HFF-Myc (cell line): Measurements from ENCODE around the gene RRP36.

ENCODE experiments used
- DNase-seq: peaks from one replicate; pipeline ENCODE4 v3.0.0-alpha.2; 2011; ENCODE audit warnings: low read depth; ENCODE audit errors: extremely low read depth
- H3K4me3 ChIP-seq: replicated peaks from 2 replicates; pipeline ENCODE4 v1.5.1; 2011; ENCODE audit warnings: low read depth, mild to moderate bottlenecking, control low read depth, low read length
- CTCF ChIP-seq: IDR thresholded peaks from 2 replicates; pipeline ENCODE4 v1.5.1; 2012; ENCODE audit warnings: mild to moderate bottlenecking, low read depth, low read length, control low read depth; ENCODE audit errors: missing control alignments

Gene RRP36

GRCh38 chr6:43053545-43054205 is 32.3 kb downstream of the RRP36 start, which contains the start of gene CUL7:
CUL7 (minus strand) TSS chr6:43053851; CDS start chr6:43052788, 1,063 bp downstream.
- peak within 1 kb of the TSS; percentile 74 for H3K4me3 ChIP-seq
- peak; percentile 78 for DNase-seq
- TF ChIP-seq CTCF: no peak

- no peak for DNase-seq
- H3K4me3 ChIP-seq: peak overlapping the region; percentile 74
- no peak for TF ChIP-seq CTCF
Measured at GRCh38 chr6:43054206-43054943, 33.0 kb downstream of the RRP36 start.

- DNase-seq: no peak
- no peak overlapping the region for H3K4me3 ChIP-seq
- TF ChIP-seq CTCF: no peak
Measured at GRCh38 chr6:43055966-43056365, 34.5 kb downstream of the RRP36 start.

GRCh38 chr6:43058531-43058930 is 37.1 kb downstream of the RRP36 start:
- peak overlapping the region; percentile 100 for H3K4me3 ChIP-seq
- DNase-seq: no peak
- TF ChIP-seq CTCF: no peak

GRCh38 chr6:43059168-43060033 is 38.0 kb downstream of the RRP36 start, which contains the start of the genes KLC4 and MRPL2:
KLC4 (plus strand) TSS chr6:43059631; CDS start chr6:43061336, 1,705 bp downstream.
MRPL2 (minus strand) TSS chr6:43059434; CDS start chr6:43059381, 53 bp downstream.
- no peak for TF ChIP-seq CTCF
- peak within 1 kb of the TSS; percentile 100 for H3K4me3 ChIP-seq
- peak; percentile 96 for DNase-seq

GRCh38 chr6:43060034-43060754 is 38.8 kb downstream of the RRP36 start:
- no peak for TF ChIP-seq CTCF
- no peak for DNase-seq
- peak overlapping the region; percentile 100 for H3K4me3 ChIP-seq
